WTC11 (cell line): Measurements from ENCODE around the gene SNX21.

Source experiments
- ATF3 ChIP-seq: sonication (generic); formaldehyde crosslinking; conservative IDR thresholded peaks from 2 replicates; pipeline ENCODE4 v1.8.1; 2022; ENCODE audit warnings: mild to moderate bottlenecking, missing genetic modification reagents
- CTCF ChIP-seq: fragments of 200-600 bp; IDR thresholded peaks from 2 replicates; pipeline ENCODE4 v1.8.0; 2022; ENCODE audit warnings: antibody characterized with exemption
- EMX1 ChIP-seq: fragments of 250-450 bp; sonication (Bioruptor Pico); IDR thresholded peaks from 2 replicates; pipeline ENCODE4 v1.8.0; 2021; ENCODE audit warnings: mild to moderate bottlenecking
- ESRRA ChIP-seq: sonication (generic); formaldehyde crosslinking; IDR thresholded peaks from 2 replicates; pipeline ENCODE4 v1.8.1; 2022; ENCODE audit warnings: mild to moderate bottlenecking, missing genetic modification reagents, borderline replicate concordance
- FOXJ3 ChIP-seq: sonication (generic); formaldehyde crosslinking; IDR thresholded peaks from 2 replicates; pipeline ENCODE4 v1.9.0; 2021; ENCODE audit warnings: missing genetic modification reagents, mild to moderate bottlenecking, borderline replicate concordance
- IRF2 ChIP-seq: sonication (generic); formaldehyde crosslinking; IDR thresholded peaks from 2 replicates; pipeline ENCODE4 v1.8.0; 2022; ENCODE audit warnings: low read depth, missing genetic modification reagents, borderline replicate concordance
- JUN ChIP-seq: sonication (generic); formaldehyde crosslinking; IDR thresholded peaks from 2 replicates; pipeline ENCODE4 v1.8.0; 2023; ENCODE audit warnings: mild to moderate bottlenecking, missing genetic modification reagents
- MYBL2 ChIP-seq: sonication (generic); formaldehyde crosslinking; IDR thresholded peaks from 2 replicates; pipeline ENCODE4 v1.8.1; 2023; ENCODE audit warnings: mild to moderate bottlenecking, moderate library complexity, missing genetic modification reagents
- NFYB ChIP-seq: sonication (generic); formaldehyde crosslinking; conservative IDR thresholded peaks from 2 replicates; pipeline ENCODE4 v1.8.0; 2022; ENCODE audit warnings: low read depth, missing genetic modification reagents
- PRDM15 ChIP-seq: sonication (generic); formaldehyde crosslinking; IDR thresholded peaks from 2 replicates; pipeline ENCODE4 v1.8.0; 2022; ENCODE audit warnings: missing genetic modification reagents
- SP1 ChIP-seq: sonication (generic); formaldehyde crosslinking; conservative IDR thresholded peaks from 2 replicates; pipeline ENCODE4 v1.8.1; 2022; ENCODE audit warnings: missing genetic modification reagents
- TCF7 ChIP-seq: sonication (generic); formaldehyde crosslinking; IDR thresholded peaks from 2 replicates; pipeline ENCODE4 v1.8.0; 2022; ENCODE audit warnings: mild to moderate bottlenecking, low read depth, missing genetic modification reagents, moderate library complexity
- TEAD4 ChIP-seq: sonication (generic); formaldehyde crosslinking; IDR thresholded peaks from 2 replicates; pipeline ENCODE4 v1.8.0; 2022; ENCODE audit warnings: mild to moderate bottlenecking, missing genetic modification reagents
- ZBTB21 ChIP-seq: sonication (generic); formaldehyde crosslinking; IDR thresholded peaks from 2 replicates; pipeline ENCODE4 v1.8.1; 2023; ENCODE audit warnings: mild to moderate bottlenecking, missing genetic modification reagents, borderline replicate concordance

- no peak for TF ChIP-seq ATF3 (CRISPR knock-in tag)
- no peak for TF ChIP-seq CTCF
- TF ChIP-seq JUN (CRISPR knock-in tag): no peak
- no peak for TF ChIP-seq IRF2 (CRISPR knock-in tag)
- TF ChIP-seq ESRRA (CRISPR knock-in tag): no peak
- TF ChIP-seq ZBTB21: no peak
- no peak for TF ChIP-seq FOXJ3
- TF ChIP-seq PRDM15: no peak
- TF ChIP-seq MYBL2 (CRISPR knock-in tag): no peak
- TF ChIP-seq TCF7: no peak
- no peak for TF ChIP-seq EMX1 (CRISPR knock-in tag)
- TF ChIP-seq SP1 (CRISPR knock-in tag): no peak
- no peak for TF ChIP-seq TEAD4 (CRISPR knock-in tag)
- no peak for TF ChIP-seq NFYB (CRISPR knock-in tag)
These were observed 40.0 kb downstream of the SNX21 start for GRCh38 chr20:45873409-45874103.
